GM21423 (cell line): Measurements from ENCODE around the gene STEAP3.

Experiments used
- ATAC-seq: cut with Tn5 transposase; IDR thresholded peaks from one replicate; pipeline ENCODE4 v1.9.1; 2021; ENCODE audit warnings: mild to moderate bottlenecking, moderate library complexity; ENCODE audit not compliant: unreplicated experiment

Gene STEAP3

DNA sequence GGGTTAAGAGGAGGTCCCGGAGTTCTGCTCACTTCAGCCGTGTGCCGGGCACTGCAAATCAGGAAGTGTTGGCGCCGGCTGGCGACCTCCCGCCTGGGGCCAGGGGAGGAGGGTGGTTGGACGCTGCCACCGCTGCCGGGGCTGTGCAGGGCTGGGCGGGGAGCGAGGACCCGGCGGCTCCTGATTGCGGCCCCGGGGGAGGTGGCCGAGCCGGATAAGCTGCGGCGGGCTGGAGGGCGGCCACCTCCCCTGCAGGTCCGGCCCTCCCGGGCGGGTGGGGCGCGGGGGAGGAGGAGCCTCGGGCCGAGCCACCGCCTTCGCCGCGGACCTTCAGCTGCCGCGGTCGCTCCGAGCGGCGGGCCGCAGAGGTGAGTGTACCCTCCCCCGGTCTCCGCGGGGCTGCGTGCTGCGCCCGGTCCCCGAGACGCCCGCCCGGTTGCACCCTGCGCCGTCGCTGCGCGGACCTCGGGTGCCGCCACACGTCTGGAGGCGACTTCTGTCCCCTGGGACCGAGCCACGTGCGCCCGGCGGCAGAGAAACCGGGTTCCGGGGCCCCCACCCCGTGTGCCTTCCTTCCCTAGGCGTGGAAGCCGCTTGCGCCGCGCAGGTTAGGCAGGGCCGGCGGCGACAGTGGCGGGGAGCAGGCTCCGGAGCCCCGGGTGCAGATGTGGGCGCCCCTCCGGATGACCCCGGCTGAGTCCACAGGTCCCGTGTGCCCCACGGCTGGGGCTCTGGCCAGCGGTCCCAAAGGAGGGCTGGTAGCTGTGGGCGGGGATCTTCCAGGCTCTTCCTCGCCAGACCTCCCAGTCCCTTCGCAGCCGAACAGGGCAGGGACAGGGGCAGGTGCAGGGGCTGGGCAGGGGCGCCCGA, at the start of gene STEAP3:
Gene STEAP3 (plus strand): TSS at position 314 of the 870 bp plus-strand sequence. CDS start 7,179 bp downstream, outside the sequence.
- ATAC-seq: peak; percentile 76

DNA sequence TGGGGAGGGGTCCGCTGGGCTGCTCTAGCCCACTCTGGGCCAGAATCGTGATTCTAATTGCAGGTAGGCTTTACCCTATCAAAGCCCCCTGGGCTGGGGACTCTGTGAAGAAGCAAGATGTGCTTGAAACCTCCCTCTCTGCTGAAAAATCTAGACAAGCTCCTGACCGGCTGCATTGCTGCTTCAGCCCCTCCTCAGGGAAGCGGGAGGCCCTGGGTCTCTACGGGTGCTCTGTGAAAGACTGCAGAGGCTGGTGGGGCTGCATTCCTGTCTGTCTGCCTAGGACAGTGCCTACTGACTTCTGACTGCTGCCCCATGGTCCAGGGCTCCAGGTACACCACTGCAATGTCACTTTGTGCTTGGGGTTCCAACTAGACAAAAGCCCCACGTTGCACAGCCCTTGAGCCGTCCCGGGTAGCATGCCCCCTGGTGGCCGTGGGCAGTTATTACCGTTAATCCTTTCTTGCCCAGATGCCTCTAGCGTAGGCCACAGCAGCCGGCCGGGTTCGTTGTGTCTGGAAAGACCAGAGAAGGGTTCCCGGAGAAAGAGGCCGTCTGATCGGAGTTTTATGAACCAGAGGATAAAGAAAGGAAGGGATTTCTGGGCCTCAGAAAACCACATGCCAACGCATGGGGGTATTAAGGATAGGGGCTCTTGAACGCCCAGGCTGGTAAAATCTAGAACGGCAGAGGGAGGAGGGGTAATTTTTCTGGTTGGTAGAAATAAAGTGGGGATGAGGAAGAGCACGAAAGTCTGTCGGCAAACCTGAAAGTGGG, 49.2 kb upstream of the STEAP3 start:
- ATAC-seq: peak; percentile 74

DNA sequence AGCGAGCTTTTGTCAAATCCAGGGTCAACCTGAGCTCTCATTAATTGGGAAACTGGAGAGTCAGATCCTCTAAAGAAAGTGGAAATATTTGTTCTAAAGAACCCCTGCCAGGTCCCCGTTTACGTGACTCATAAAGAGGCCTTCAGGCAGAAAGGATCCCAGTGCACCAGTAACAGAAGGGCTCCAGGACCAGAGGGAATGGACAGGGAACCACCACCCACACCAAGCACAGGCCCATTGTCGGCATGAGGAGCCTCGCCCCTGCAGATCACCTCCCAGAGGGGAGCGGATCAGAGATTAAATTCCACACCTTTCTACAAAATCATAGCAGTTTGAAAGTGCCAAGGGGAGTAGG, 48.7 kb upstream of the STEAP3 start:
- no peak for ATAC-seq

DNA sequence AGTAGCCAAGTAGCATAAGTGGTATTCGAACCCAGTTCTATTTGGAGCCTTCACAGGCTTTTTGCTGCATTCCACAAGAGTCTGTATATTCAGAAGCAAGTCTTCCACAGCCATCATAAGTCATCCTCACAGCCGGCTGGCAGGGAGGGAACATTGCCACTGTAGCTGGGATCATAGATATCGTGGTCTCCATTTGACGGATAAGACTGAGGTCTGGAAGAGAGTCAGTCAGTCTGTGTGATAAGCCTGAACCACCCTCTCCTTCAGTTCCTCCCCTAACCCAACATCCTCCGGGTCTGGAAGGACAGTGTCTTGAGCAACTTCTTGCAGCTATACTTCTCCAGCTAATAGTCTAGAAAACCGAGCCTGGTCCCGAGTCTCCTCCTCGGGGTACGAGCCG, 48.1 kb upstream of the STEAP3 start:
- no peak for ATAC-seq

GRCh38 chr2:119177171-119177837, 46.3 kb upstream of the STEAP3 start:
- ATAC-seq: no peak

DNA sequence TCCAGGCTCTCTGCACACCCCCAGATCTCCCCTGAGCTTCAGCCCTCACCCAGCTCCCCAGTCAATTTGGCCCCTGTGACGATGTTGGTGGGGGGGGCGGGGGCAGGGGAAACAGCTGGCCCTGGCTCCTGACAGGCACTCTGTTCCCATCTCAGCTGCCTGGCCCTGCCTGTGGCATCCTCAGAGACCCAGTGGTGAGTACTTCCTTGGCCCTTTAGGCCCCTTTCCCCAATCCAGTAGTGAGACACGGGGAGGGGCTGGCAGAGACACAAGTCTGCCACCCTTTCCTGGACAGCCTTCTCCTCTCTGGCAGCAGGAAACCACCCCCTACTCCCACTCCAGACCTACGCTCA, 45.8 kb upstream of the STEAP3 start:
- ATAC-seq: no peak

- ATAC-seq: no peak
Measured at GRCh38 chr2:119178776-119179175, 44.9 kb upstream of the STEAP3 start.

DNA sequence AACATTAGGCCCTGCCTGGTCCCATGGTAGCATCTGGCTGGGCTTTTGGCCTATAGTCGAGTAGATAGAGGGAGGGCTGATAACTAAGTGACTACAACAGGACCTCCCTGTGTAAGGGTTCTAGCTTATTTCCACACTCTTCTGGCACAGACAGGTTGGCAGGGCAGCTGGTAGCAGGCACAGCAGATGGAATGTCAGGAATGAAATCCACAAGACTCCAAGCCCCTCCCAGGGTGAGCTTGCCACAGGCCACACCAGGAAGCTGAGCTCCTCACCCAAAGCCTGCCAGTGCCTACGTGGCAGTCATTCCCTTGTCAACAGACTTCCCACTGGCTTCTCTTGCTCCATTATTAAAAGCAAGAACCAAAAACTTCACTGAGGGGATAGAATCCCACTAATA, 44.4 kb upstream of the STEAP3 start:
- ATAC-seq: no peak

- ATAC-seq: no peak
Measured at GRCh38 chr2:119179991-119180390, 43.6 kb upstream of the STEAP3 start.

DNA sequence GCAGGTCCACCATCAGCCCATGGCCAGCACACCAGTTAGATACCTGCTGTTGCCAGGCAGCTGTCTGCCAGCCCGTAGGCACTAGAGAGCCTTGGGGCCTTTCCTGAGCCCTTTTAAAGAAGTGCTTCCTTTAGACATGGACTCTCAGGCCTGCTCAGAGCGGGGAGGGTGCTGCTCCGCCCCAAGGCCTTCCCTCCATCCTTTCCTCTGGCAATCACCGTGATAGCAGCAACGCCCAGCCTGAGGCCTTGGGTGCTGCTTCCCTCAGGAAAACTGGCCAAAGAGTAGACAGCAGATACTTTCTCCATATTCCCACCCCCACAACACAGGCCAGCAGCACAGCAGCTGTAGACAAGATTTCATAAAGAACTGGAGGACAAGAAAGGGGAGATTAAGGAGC, 42.7 kb upstream of the STEAP3 start:
- ATAC-seq: no peak

GRCh38 chr2:119181391-119181790, 42.2 kb upstream of the STEAP3 start:
- no peak for ATAC-seq

GRCh38 chr2:119181791-119182445, 41.7 kb upstream of the STEAP3 start:
- no peak for ATAC-seq

DNA sequence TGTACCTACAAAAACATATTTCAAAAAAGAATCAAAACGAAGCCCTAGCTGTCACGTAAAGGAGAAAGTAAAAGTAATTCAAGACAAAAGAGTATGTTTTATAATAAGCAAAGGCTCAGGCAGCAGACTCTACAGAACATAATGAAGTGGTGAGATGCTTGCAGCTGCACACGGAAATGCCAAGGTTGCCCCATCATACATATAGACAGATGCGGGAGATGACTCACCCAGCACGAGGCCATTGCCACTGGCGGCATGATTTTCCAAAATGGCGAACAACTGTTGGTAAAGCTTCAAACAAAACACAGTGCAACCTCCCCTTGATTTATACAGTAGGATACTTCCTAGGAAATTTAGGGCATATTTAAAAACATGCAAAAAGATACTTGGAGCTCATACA, 39.1 kb upstream of the STEAP3 start:
- ATAC-seq: no peak

DNA sequence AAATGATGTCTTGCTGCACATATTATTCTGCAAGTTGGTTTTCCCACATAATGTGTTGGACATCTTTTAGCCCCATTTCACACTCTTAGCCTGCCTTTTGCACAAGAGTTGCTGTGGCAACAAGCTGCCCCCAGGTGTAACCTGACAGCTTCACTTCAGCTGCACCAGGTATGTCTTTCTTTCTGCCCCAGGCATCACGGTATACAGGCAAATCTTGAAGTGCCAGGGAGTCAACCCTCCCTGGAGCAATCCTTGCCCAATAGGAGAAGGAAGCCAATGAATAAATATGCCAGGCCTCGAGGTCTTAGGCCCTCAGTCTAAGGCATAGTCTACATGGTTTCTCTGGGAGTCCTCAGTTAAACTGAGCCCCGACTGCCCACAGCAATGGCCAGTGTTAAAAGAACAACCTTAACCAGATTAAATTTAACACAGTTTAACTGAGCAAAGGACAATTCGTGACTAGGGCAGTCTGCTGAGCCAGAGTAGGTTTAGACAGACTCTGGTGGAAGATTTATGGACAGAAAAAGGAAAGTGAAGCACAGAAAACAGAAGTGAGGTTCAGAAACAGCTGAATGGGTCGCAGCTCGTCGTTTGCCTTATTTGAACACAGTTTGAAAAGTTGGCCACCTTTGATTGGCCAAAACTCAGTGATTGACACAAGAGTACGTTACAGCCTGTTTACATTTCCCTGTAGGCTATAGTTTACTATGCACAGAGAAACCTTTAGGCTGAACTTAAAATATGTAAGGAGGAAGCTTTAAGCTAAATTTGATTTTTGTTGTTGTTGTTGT, 33.1 kb upstream of the STEAP3 start:
- no peak for ATAC-seq

- no peak for ATAC-seq
Measured at GRCh38 chr2:119192893-119193292, 30.7 kb upstream of the STEAP3 start.

DNA sequence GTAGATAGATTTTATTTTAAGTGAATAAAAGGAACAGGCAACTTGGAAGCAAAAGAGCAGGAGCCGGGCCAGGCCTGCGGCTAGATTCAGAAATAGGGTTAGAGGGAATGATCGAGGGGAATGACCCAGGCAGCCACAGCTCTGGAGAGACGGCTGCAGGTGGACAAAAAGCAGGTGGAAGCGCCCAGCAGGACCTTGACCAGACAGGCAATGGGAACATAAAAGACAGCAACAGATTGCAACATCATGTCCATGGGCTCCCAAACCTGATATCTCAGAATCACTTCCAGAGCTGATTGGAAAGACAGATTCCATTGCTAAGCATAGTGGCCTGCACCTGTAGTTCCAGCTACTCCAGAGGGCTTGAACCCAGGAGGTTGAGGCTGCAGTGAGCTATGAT, 28.6 kb upstream of the STEAP3 start:
- no peak for ATAC-seq

DNA sequence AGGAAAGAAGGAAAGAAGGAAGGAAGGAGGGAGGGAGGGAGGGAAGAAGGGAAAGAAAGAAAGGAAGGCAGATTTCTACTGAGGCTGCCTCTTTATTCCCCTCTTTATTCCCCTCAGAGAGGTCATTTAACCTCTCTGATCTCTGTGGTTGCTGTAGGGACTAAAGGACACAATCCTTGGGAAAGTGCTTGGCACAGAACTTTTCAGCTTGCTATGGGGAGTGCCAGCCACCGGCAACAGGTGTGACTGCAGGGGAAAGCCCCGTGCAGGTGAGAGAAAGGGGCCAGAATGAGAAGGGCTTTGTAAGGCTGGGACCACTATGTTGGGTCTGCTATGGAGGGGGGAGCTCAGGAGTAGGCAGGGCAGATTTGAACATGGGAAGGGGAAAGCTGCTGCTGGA, 27.7 kb upstream of the STEAP3 start:
- no peak for ATAC-seq

- ATAC-seq: no peak
Measured at GRCh38 chr2:119196301-119197125, 27.1 kb upstream of the STEAP3 start.

DNA sequence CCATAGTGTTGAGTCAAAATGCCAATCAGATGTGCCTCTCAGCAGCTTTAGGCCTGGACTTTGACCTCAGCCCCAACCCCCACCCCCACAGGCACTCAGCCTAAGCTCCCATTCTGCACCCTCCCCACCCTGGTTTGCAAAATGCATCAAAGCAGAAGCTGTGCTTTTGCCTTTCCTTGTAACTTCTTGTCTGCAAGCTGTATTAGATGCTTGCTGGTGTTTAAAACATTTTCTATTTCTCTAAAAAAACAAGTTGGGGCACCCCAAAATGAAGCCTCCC, 26.6 kb upstream of the STEAP3 start:
- no peak for ATAC-seq
